HG02840 (cell line): ENCODE data around the gene HCFC1.
A peak's percentile ranks its signal among the peaks of the same experiment; 100 is the strongest.

Experiments used
- ATAC-seq: cut with Tn5 transposase; IDR thresholded peaks from one replicate; pipeline ENCODE4 v1.9.1; 2021; ENCODE audit warnings: mild to moderate bottlenecking, moderate library complexity, moderate number of reproducible peaks; ENCODE audit not compliant: unreplicated experiment, low FRiP score

HCFC1 gene

GRCh38 chrX:153908219-153908860, 63.3 kb downstream of the HCFC1 start:
- no peak for ATAC-seq

GRCh38 chrX:153907456-153907855, 64.2 kb downstream of the HCFC1 start:
- no peak for ATAC-seq

- no peak for ATAC-seq
Observed at GRCh38 chrX:153906126-153906917, 65.3 kb downstream of the HCFC1 start.

GRCh38 chrX:153905481-153906095, 66.0 kb downstream of the HCFC1 start:
- ATAC-seq = no peak

- ATAC-seq = no peak
Observed at GRCh38 chrX:153903991-153904957, 67.3 kb downstream of the HCFC1 start, which contains the start of gene AVPR2. TSS of gene AVPR2 (plus strand) at chrX:153904673. CDS start at chrX:153905146, 473 bp downstream.

- no peak for ATAC-seq
Observed at GRCh38 chrX:153903238-153903980, 68.2 kb downstream of the HCFC1 start.

GRCh38 chrX:153902385-153902784, 69.2 kb downstream of the HCFC1 start:
- ATAC-seq = no peak

GRCh38 chrX:153901753-153902140, 69.9 kb downstream of the HCFC1 start:
- ATAC-seq = no peak

- ATAC-seq = peak; percentile 68
Observed at GRCh38 chrX:153900831-153901752, 70.5 kb downstream of the HCFC1 start.

- no peak for ATAC-seq
Observed at GRCh38 chrX:153897899-153898298, 73.7 kb downstream of the HCFC1 start.
